ENCODE results near the gene INSYN2B. TPM values are rescaled to one million over a fixed set of nuclear protein-coding genes. Genes with fewer than 3 reads are reported as not detected.
"Not testable (repeated sequence)": the region's sequence is repeated elsewhere in the genome, so short reads cannot be mapped to it uniquely, and the experiment has no call there.

INSYN2B gene
- polyA plus RNA-seq, 4 donors, result 0.01 to 0.03 TPM; not detected in 2

GRCh38 chr5:169842699-169843098 lies 137.6 kb downstream of the INSYN2B start:
- no peak overlapping the region for H3K27ac ChIP-seq (ENCODE audit: low read depth in 1 of 3, low read length in 2 of 3)
- H3K4me3 ChIP-seq (ENCODE audit: low read depth in 1 of 3, low read length in 3 of 3), result no peak overlapping the region
- no peaks in the 10 kb centered on the region for H3K4me1 ChIP-seq (ENCODE audit: control insufficient read depth in 3 of 3, insufficient read depth in 2 of 3, low read depth in 1 of 3, low read length in 2 of 3)
- H3K27me3 ChIP-seq (ENCODE audit: control insufficient read depth in 3 of 3, insufficient read depth in 3 of 3, low read length in 3 of 3), result no peaks in the 10 kb centered on the region
- FAIRE-seq (no peak), DNase-seq (no peak)
- no peaks in the 10 kb centered on the region for H3K36me3 ChIP-seq (ENCODE audit: control insufficient read depth in 3 of 3, insufficient read depth in 2 of 3, low read depth in 1 of 3, low read length in 3 of 3)
- H3K9me3 ChIP-seq (ENCODE audit: control insufficient read depth in 2 of 2, insufficient read depth in 1 of 2, low read depth in 1 of 2, low read length in 1 of 2), result no peaks in the 10 kb centered on the region

GRCh38 chr5:169840405-169840804 lies 139.9 kb downstream of the INSYN2B start:
- H3K27me3 ChIP-seq (ENCODE audit: control insufficient read depth in 3 of 3, insufficient read depth in 3 of 3, low read length in 3 of 3), result no peaks in the 10 kb centered on the region
- H3K36me3 ChIP-seq (ENCODE audit: control insufficient read depth in 3 of 3, insufficient read depth in 2 of 3, low read depth in 1 of 3, low read length in 3 of 3), result no peaks in the 10 kb centered on the region
- FAIRE-seq (no peak), DNase-seq (no peak)
- no peak overlapping the region for H3K27ac ChIP-seq (ENCODE audit: low read depth in 1 of 3, low read length in 2 of 3)
- no peaks in the 10 kb centered on the region for H3K4me1 ChIP-seq (ENCODE audit: control insufficient read depth in 3 of 3, insufficient read depth in 2 of 3, low read depth in 1 of 3, low read length in 2 of 3)
- no peak overlapping the region for H3K4me3 ChIP-seq (ENCODE audit: low read depth in 1 of 3, low read length in 3 of 3)
- 87 to 93% (median 88%) methylated on average over 3 of the region's 3 CpGs for whole genome bisulfite sequencing, 3 donors
- H3K9me3 ChIP-seq (ENCODE audit: control insufficient read depth in 2 of 2, insufficient read depth in 1 of 2, low read depth in 1 of 2, low read length in 1 of 2), result no peaks in the 10 kb centered on the region

GRCh38 chr5:169838688-169839087 lies 141.6 kb downstream of the INSYN2B start:
- Histone ChIP-seq H3K4me1 (ENCODE audit: control insufficient read depth in 3 of 3, insufficient read depth in 2 of 3, low read depth in 1 of 3, low read length in 2 of 3) (no peaks in the 10 kb centered on the region), H3K9me3 (ENCODE audit: control insufficient read depth in 2 of 2, insufficient read depth in 1 of 2, low read depth in 1 of 2, low read length in 1 of 2) (no peaks in the 10 kb centered on the region), H3K36me3 (ENCODE audit: control insufficient read depth in 3 of 3, insufficient read depth in 2 of 3, low read depth in 1 of 3, low read length in 3 of 3) (no peaks in the 10 kb centered on the region), H3K27me3 (ENCODE audit: control insufficient read depth in 3 of 3, insufficient read depth in 3 of 3, low read length in 3 of 3) (no peaks in the 10 kb centered on the region), H3K4me3 (ENCODE audit: low read depth in 1 of 3, low read length in 3 of 3) (no peak overlapping the region), H3K27ac (ENCODE audit: low read depth in 1 of 3, low read length in 2 of 3) (no peak overlapping the region)
- 77 to 85% (median 77%) methylated on average over 3 of the region's 3 CpGs for WGBS, 3 donors
- FAIRE-seq, result no peak
- DNase-seq, result no peak

- Histone ChIP-seq H3K27ac (ENCODE audit: low read depth in 1 of 3, low read length in 2 of 3) (no peak overlapping the region), H3K36me3 (ENCODE audit: control insufficient read depth in 3 of 3, insufficient read depth in 2 of 3, low read depth in 1 of 3, low read length in 3 of 3) (no peaks in the 10 kb centered on the region), H3K4me3 (ENCODE audit: low read depth in 1 of 3, low read length in 3 of 3) (no peak overlapping the region), H3K9me3 (ENCODE audit: control insufficient read depth in 2 of 2, insufficient read depth in 1 of 2, low read depth in 1 of 2, low read length in 1 of 2) (no peaks in the 10 kb centered on the region), H3K27me3 (ENCODE audit: control insufficient read depth in 3 of 3, insufficient read depth in 3 of 3, low read length in 3 of 3) (no peaks in the 10 kb centered on the region), H3K4me1 (ENCODE audit: control insufficient read depth in 3 of 3, insufficient read depth in 2 of 3, low read depth in 1 of 3, low read length in 2 of 3) (no peaks in the 10 kb centered on the region)
- FAIRE-seq (no peak), DNase-seq (no peak)
These were observed 142.6 kb downstream of the INSYN2B start for GRCh38 chr5:169837686-169838085.

GRCh38 chr5:169836835-169837536 lies 143.3 kb downstream of the INSYN2B start:
- WGBS, 3 donors, result 20 to 53% (median 38%) methylated on average over 3 of the region's 3 CpGs
- Histone ChIP-seq H3K4me3 (ENCODE audit: low read depth in 1 of 3, low read length in 3 of 3) (no peak overlapping the region), H3K36me3 (ENCODE audit: control insufficient read depth in 3 of 3, insufficient read depth in 2 of 3, low read depth in 1 of 3, low read length in 3 of 3) (no peaks in the 10 kb centered on the region), H3K27ac (ENCODE audit: low read depth in 1 of 3, low read length in 2 of 3) (no peak overlapping the region), H3K27me3 (ENCODE audit: control insufficient read depth in 3 of 3, insufficient read depth in 3 of 3, low read length in 3 of 3) (no peaks in the 10 kb centered on the region), H3K9me3 (ENCODE audit: control insufficient read depth in 2 of 2, insufficient read depth in 1 of 2, low read depth in 1 of 2, low read length in 1 of 2) (no peaks in the 10 kb centered on the region), H3K4me1 (ENCODE audit: control insufficient read depth in 3 of 3, insufficient read depth in 2 of 3, low read depth in 1 of 3, low read length in 2 of 3) (no peaks in the 10 kb centered on the region)
- no peak for DNase-seq
- no peak for FAIRE-seq

GRCh38 chr5:169834540-169834939 lies 145.8 kb downstream of the INSYN2B start:
- DNase-seq; H3K4me3 ChIP-seq (ENCODE audit: low read depth in 1 of 3, low read length in 3 of 3); H3K27me3 ChIP-seq (ENCODE audit: control insufficient read depth in 3 of 3, insufficient read depth in 3 of 3, low read length in 3 of 3); H3K36me3 ChIP-seq (ENCODE audit: control insufficient read depth in 3 of 3, insufficient read depth in 2 of 3, low read depth in 1 of 3, low read length in 3 of 3); H3K4me1 ChIP-seq (ENCODE audit: control insufficient read depth in 3 of 3, insufficient read depth in 2 of 3, low read depth in 1 of 3, low read length in 2 of 3); H3K9me3 ChIP-seq (ENCODE audit: control insufficient read depth in 2 of 2, insufficient read depth in 1 of 2, low read depth in 1 of 2, low read length in 1 of 2); FAIRE-seq; H3K27ac ChIP-seq (ENCODE audit: low read depth in 1 of 3, low read length in 2 of 3): not testable (repeated sequence)
- 35 to 64% (median 63%) methylated on average over 1 of the region's 1 CpG for WGBS, 3 donors

- H3K27ac ChIP-seq (ENCODE audit: low read depth in 1 of 3, low read length in 2 of 3); H3K4me1 ChIP-seq (ENCODE audit: control insufficient read depth in 3 of 3, insufficient read depth in 2 of 3, low read depth in 1 of 3, low read length in 2 of 3); H3K9me3 ChIP-seq (ENCODE audit: control insufficient read depth in 2 of 2, insufficient read depth in 1 of 2, low read depth in 1 of 2, low read length in 1 of 2); DNase-seq; H3K27me3 ChIP-seq (ENCODE audit: control insufficient read depth in 3 of 3, insufficient read depth in 3 of 3, low read length in 3 of 3); H3K4me3 ChIP-seq (ENCODE audit: low read depth in 1 of 3, low read length in 3 of 3); H3K36me3 ChIP-seq (ENCODE audit: control insufficient read depth in 3 of 3, insufficient read depth in 2 of 3, low read depth in 1 of 3, low read length in 3 of 3); FAIRE-seq: not testable (repeated sequence)
- WGBS, 3 donors, result 78 to 86% (median 81%) methylated on average over 2 of the region's 2 CpGs
These were observed 146.5 kb downstream of the INSYN2B start for GRCh38 chr5:169833681-169834292.

- H3K27ac ChIP-seq (ENCODE audit: low read depth in 1 of 3, low read length in 2 of 3), result no peak overlapping the region
- no peak overlapping the region for H3K4me3 ChIP-seq (ENCODE audit: low read depth in 1 of 3, low read length in 3 of 3)
- FAIRE-seq, result no peak
- no peak for DNase-seq
- no peaks in the 10 kb centered on the region for H3K4me1 ChIP-seq (ENCODE audit: control insufficient read depth in 3 of 3, insufficient read depth in 2 of 3, low read depth in 1 of 3, low read length in 2 of 3)
- H3K36me3 ChIP-seq (ENCODE audit: control insufficient read depth in 3 of 3, insufficient read depth in 2 of 3, low read depth in 1 of 3, low read length in 3 of 3), result no peaks in the 10 kb centered on the region
- no peaks in the 10 kb centered on the region for H3K27me3 ChIP-seq (ENCODE audit: control insufficient read depth in 3 of 3, insufficient read depth in 3 of 3, low read length in 3 of 3)
- H3K9me3 ChIP-seq (ENCODE audit: control insufficient read depth in 2 of 2, insufficient read depth in 1 of 2, low read depth in 1 of 2, low read length in 1 of 2), result no peaks in the 10 kb centered on the region
These were observed 147.4 kb downstream of the INSYN2B start for GRCh38 chr5:169832845-169833244.

- Histone ChIP-seq H3K27me3 (ENCODE audit: control insufficient read depth in 3 of 3, insufficient read depth in 3 of 3, low read length in 3 of 3) (no peaks in the 10 kb centered on the region), H3K36me3 (ENCODE audit: control insufficient read depth in 3 of 3, insufficient read depth in 2 of 3, low read depth in 1 of 3, low read length in 3 of 3) (no peaks in the 10 kb centered on the region), H3K27ac (ENCODE audit: low read depth in 1 of 3, low read length in 2 of 3) (no peak overlapping the region), H3K4me3 (ENCODE audit: low read depth in 1 of 3, low read length in 3 of 3) (no peak overlapping the region), H3K9me3 (ENCODE audit: control insufficient read depth in 2 of 2, insufficient read depth in 1 of 2, low read depth in 1 of 2, low read length in 1 of 2) (no peaks in the 10 kb centered on the region), H3K4me1 (ENCODE audit: control insufficient read depth in 3 of 3, insufficient read depth in 2 of 3, low read depth in 1 of 3, low read length in 2 of 3) (no peaks in the 10 kb centered on the region)
- DNase-seq (no peak), FAIRE-seq (no peak)
- 59 to 91% (median 74%) methylated on average over 3 of the region's 3 CpGs for WGBS, 3 donors
These were observed 148.0 kb downstream of the INSYN2B start for GRCh38 chr5:169832304-169832703.
